ENCODE data around the gene DBF4B.

Gene DBF4B

GRCh38 chr17:44757045-44757917 lies 48.8 kb downstream of the DBF4B start:
- TF ChIP-seq ZNF384 (IDR thresholded peaks at IDR 0.05) (no peak), LEF1 (IDR thresholded peaks at IDR 0.05; ENCODE audit: borderline replicate concordance) (no peak), ELF4 (IDR thresholded peaks at IDR 0.05) (no peak), HDGF (IDR thresholded peaks at IDR 0.05; ENCODE audit: borderline replicate concordance) (no peak), TARDBP (IDR thresholded peaks at IDR 0.05) (no peak), L3MBTL2 (conservative IDR thresholded peaks at IDR 0.05) (no peak)
- ChIA-PET CTCF (interaction anchor here (0.6 to 0.7 kb wide), 2 partner anchors 104 to 116 kb away, joined by 3 read pairs; no protein-coding TSS in a partner anchor), POLR2A (no interaction called here)
- DNase-seq (ENCODE audit: extremely low spot score) = no peak

GRCh38 chr17:44757918-44758413 lies 49.5 kb downstream of the DBF4B start:
- ChIA-PET CTCF (interaction anchor here (1.0 kb wide), 1 partner anchor 71 kb away, joined by 4 read pairs; no protein-coding TSS in a partner anchor), POLR2A (no interaction called here)
- no peak for DNase-seq (ENCODE audit: extremely low spot score)
- TF ChIP-seq FOXM1 (IDR thresholded peaks at IDR 0.05; ENCODE audit: borderline replicate concordance) (no peak), PKNOX1 (IDR thresholded peaks at IDR 0.05) (no peak), SP1 (IDR thresholded peaks at IDR 0.05) (no peak), SUZ12 (IDR thresholded peaks at IDR 0.05) (no peak), BHLHE40 (IDR thresholded peaks at IDR 0.05; ENCODE audit: borderline replicate concordance) (no peak), LEF1 (IDR thresholded peaks at IDR 0.05; ENCODE audit: borderline replicate concordance) (no peak), CTBP1 (IDR thresholded peaks at IDR 0.05; ENCODE audit: borderline replicate concordance) (no peak), TARDBP (IDR thresholded peaks at IDR 0.05) (no peak)

DNA sequence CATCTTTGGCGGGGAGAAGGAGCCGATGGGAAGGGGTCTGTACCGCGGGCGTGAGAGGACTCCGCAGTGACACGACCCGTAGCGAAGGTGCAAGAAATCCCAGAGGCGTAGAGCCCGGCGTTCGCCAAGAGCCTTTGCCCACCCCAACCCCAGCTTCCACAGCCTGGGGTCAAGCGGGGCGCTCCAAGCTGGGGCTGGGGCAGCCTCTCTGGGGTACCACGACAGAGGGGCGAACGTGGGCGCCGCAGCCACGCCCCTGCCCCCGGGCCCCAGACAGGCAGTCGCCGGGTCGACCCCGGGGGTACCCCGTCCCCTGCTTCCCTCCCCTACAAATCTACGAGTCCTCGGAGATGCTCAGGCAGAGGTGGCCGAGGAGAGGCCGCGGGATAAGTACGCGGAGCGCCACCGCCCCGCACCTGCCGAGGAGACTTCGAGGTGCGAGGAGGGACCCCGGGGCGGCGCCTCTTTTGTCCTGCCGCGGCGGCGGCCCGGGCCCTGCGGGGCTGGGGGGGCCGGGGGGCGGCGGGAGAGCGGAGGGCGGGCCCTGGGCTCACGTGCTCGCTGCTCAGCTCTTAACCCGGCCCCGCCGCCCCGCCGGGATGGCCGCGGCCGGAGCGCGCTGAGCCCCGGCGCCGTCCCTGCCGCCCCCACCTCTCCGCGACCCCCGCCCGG lies 50.1 kb downstream of the DBF4B start, which contains the start of gene ADAM11:
Gene ADAM11, plus strand, starts transcription at position 575 of the 672 bp plus-strand sequence. CDS start 212 bp downstream, outside the sequence.
- TF ChIP-seq PKNOX1 (IDR thresholded peaks at IDR 0.05) (no peak), HDGF (IDR thresholded peaks at IDR 0.05; ENCODE audit: borderline replicate concordance) (no peak), L3MBTL2 (conservative IDR thresholded peaks at IDR 0.05) (no peak), FOXA1 (IDR thresholded peaks at IDR 0.05) (no peak), ZNF384 (IDR thresholded peaks at IDR 0.05) (no peak), TARDBP (IDR thresholded peaks at IDR 0.05) (no peak), CTBP1 (IDR thresholded peaks at IDR 0.05; ENCODE audit: borderline replicate concordance) (no peak)
- DNase-seq (ENCODE audit: extremely low spot score) = peak; percentile 55
- ChIA-PET POLR2A (interaction anchor here (0.7 to 2.2 kb wide), 3 partner anchors 9 to 51 kb away, joined by 4 to 11 read pairs (median 7); partner anchors contain the start of gene DBF4B), CTCF (interaction anchor here (0.9 to 1.2 kb wide), 3 partner anchors 13 to 70 kb away, joined by 3 to 4 read pairs (median 3); no protein-coding TSS in a partner anchor)

DNA sequence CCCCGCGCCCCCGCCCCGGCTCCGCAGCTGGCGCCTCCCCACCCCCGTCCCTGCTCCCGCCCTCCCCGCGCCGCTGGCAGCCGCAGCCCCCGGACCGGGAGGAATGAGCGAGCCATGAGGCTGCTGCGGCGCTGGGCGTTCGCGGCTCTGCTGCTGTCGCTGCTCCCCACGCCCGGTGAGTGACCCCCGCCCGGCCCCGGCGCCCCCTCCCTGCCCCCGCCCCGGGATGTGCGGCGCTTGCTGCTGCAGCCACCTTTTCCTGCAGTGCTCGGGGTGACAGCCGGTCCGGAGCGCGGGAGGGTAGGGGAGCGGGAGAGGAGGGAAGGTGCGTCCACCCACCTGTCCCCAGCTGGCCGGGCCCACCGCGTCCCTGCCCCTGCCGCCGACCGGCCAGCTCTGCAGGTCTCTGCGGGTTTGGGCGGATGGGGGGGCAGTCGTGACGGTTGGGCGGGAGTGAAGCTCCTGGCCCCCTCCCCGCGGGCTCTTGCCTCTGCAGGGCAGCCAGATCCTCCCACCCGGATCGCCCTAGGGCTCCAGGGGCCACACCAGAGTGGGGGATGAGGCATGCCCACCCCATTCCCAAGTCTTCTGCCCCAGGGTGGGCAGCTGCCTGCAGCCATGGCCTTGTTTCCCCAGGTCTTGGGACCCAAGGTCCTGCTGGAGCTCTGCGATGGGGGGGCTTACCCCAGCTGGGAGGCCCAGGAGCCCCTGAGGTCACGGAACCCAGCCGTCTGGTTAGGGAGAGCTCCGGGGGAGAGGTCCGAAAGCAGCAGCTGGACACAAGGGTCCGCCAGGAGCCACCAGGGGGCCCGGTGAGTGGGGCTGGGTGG lies 50.8 kb downstream of the DBF4B start:
- ChIA-PET CTCF (interaction anchor here (0.6 to 1.3 kb wide), 4 partner anchors 12 to 143 kb away, joined by 3 read pairs; no protein-coding TSS in a partner anchor), POLR2A (interaction anchor here (0.7 to 2.2 kb wide), 5 partner anchors 10 to 51 kb away, joined by 3 to 11 read pairs (median 4); partner anchors contain the start of gene DBF4B)
- TF ChIP-seq ARNT (IDR thresholded peaks at IDR 0.05) (no peak), LEF1 (IDR thresholded peaks at IDR 0.05; ENCODE audit: borderline replicate concordance) (no peak), TARDBP (IDR thresholded peaks at IDR 0.05) (no peak), SP1 (IDR thresholded peaks at IDR 0.05) (no peak), SUZ12 (IDR thresholded peaks at IDR 0.05) (no peak)
- peak; percentile 45 for DNase-seq (ENCODE audit: extremely low spot score)

GRCh38 chr17:44759916-44760243 lies 51.4 kb downstream of the DBF4B start:
- CTCF ChIA-PET = interaction anchor here (0.6 to 1.3 kb wide), 3 partner anchors 15 to 143 kb away, joined by 3 read pairs; no protein-coding TSS in a partner anchor
- POLR2A ChIA-PET = interaction anchor here (0.8 to 2.2 kb wide), 4 partner anchors 11 to 16 kb away, joined by 3 to 11 read pairs (median 5); no protein-coding TSS in a partner anchor
- TF ChIP-seq HDGF (IDR thresholded peaks at IDR 0.05; ENCODE audit: borderline replicate concordance) (no peak), SUZ12 (IDR thresholded peaks at IDR 0.05) (no peak), NFRKB (IDR thresholded peaks at IDR 0.05) (no peak), BHLHE40 (IDR thresholded peaks at IDR 0.05; ENCODE audit: borderline replicate concordance) (no peak)
- no peak for DNase-seq (ENCODE audit: extremely low spot score)

All from HEK293T (cell line).